Mesenchymal stem cell (in vitro differentiated cells and primary cell): ENCODE data around the gene DOP1A.

Experiments used
- DNase-seq: peaks from one replicate; pipeline ENCODE4 v3.0.0-alpha.2; 2013
- H2AFZ ChIP-seq: one replicate; pipeline ENCODE4 v1.6.1; 2013; ENCODE audit warnings: low read depth, mild to moderate bottlenecking, control low read depth, inconsistent platforms, low read length, moderate library complexity
- H2AK5ac ChIP-seq: 2 replicates; pipeline ENCODE4 v1.6.1; 2013; ENCODE audit warnings: low read length, moderate library complexity, mild to moderate bottlenecking, inconsistent platforms; ENCODE audit not compliant: severe bottlenecking
- H2BK120ac ChIP-seq: one replicate; pipeline ENCODE4 v1.6.1; 2013; ENCODE audit warnings: low read depth, mild to moderate bottlenecking, inconsistent platforms, low read length, moderate library complexity
- H2BK12ac ChIP-seq, 2 experiments: one replicate each; pipeline ENCODE4 v1.6.1; 2013; ENCODE audit warnings: inconsistent platforms in 2 of 2, low read length in 2 of 2, mild to moderate bottlenecking in 2 of 2, moderate library complexity in 2 of 2, control low read depth in 1 of 2
- H2BK15ac ChIP-seq: one replicate; pipeline ENCODE4 v1.6.1; 2013; ENCODE audit warnings: mild to moderate bottlenecking, low read depth, inconsistent platforms; ENCODE audit not compliant: poor library complexity, severe bottlenecking
- H2BK5ac ChIP-seq: 2 replicates; pipeline ENCODE4 v1.6.1; 2013; ENCODE audit warnings: low read depth, mild to moderate bottlenecking, low read length, control low read depth, inconsistent platforms; ENCODE audit not compliant: poor library complexity, severe bottlenecking
- H3K14ac ChIP-seq, 2 experiments: one replicate each; pipeline ENCODE4 v1.6.1; 2013; ENCODE audit warnings: inconsistent platforms in 2 of 2, low read length in 2 of 2, control low read depth in 1 of 2, mild to moderate bottlenecking in 1 of 2, moderate library complexity in 1 of 2
- H3K18ac ChIP-seq, 2 experiments: one replicate each; pipeline ENCODE4 v1.6.1; 2013; ENCODE audit warnings: inconsistent platforms in 2 of 2, low read length in 2 of 2, control low read depth in 1 of 2, low read depth in 1 of 2, mild to moderate bottlenecking in 1 of 2
- H3K23ac ChIP-seq, 2 experiments: one replicate each; pipeline ENCODE4 v1.6.1; 2013; ENCODE audit warnings: inconsistent platforms in 2 of 2, low read length in 2 of 2, mild to moderate bottlenecking in 2 of 2, moderate library complexity in 2 of 2, control low read depth in 1 of 2
- H3K27ac ChIP-seq: 2 replicates; pipeline ENCODE4 v1.5.1; 2013; ENCODE audit warnings: mild to moderate bottlenecking, moderate library complexity, low read length, control low read depth, inconsistent platforms; ENCODE audit not compliant: poor library complexity, severe bottlenecking
- H3K27me3 ChIP-seq, 2 experiments: 2 replicates each; pipeline versions ENCODE4 v1.6.1 to v1.7.0; 2013; ENCODE audit warnings: low read length in 2 of 2, mild to moderate bottlenecking in 2 of 2, moderate library complexity in 2 of 2, control low read depth in 1 of 2, inconsistent platforms in 1 of 2; ENCODE audit not compliant: control insufficient read depth in 1 of 2, insufficient read depth in 1 of 2
- H3K36me3 ChIP-seq, 2 experiments: 2 replicates each; pipeline versions ENCODE4 v1.6.1 to v1.7.0; 2013; ENCODE audit warnings: low read length in 2 of 2, control low read depth in 1 of 2, inconsistent platforms in 1 of 2, low read depth in 1 of 2, mild to moderate bottlenecking in 1 of 2; ENCODE audit not compliant: insufficient read depth in 2 of 2, control insufficient read depth in 1 of 2
- H3K4ac ChIP-seq, 2 experiments: one replicate each; pipeline ENCODE4 v1.6.1; 2013; ENCODE audit warnings: inconsistent platforms in 2 of 2, low read length in 2 of 2, mild to moderate bottlenecking in 2 of 2, moderate library complexity in 2 of 2, control low read depth in 1 of 2, low read depth in 1 of 2
- H3K4me1 ChIP-seq: 2 replicates; pipeline ENCODE4 v1.6.1; 2013; ENCODE audit warnings: low read depth, low read length, control low read depth; ENCODE audit not compliant: control insufficient read depth, insufficient read depth
- H3K4me2 ChIP-seq: 2 replicates; pipeline ENCODE4 v1.6.1; 2013; ENCODE audit warnings: low read length, mild to moderate bottlenecking, inconsistent platforms; ENCODE audit not compliant: poor library complexity, severe bottlenecking
- H3K4me3 ChIP-seq, 2 experiments: 2 replicates each; pipeline versions ENCODE4 v1.5.1 to v1.7.0; 2013; ENCODE audit warnings: low read length in 2 of 2, mild to moderate bottlenecking in 2 of 2, control low read depth in 1 of 2, low read depth in 1 of 2; ENCODE audit not compliant: insufficient read depth in 1 of 2
- H3K79me1 ChIP-seq: replicated peaks from 2 replicates; pipeline ENCODE4 v1.6.1; 2013; ENCODE audit warnings: mild to moderate bottlenecking, control low read depth, low read length, inconsistent platforms; ENCODE audit not compliant: poor library complexity, severe bottlenecking
- H3K9ac ChIP-seq: 2 replicates; pipeline ENCODE4 v1.7.0; 2013; ENCODE audit warnings: mild to moderate bottlenecking, low read length, moderate library complexity
- H3K9me3 ChIP-seq: 2 replicates; pipeline ENCODE4 v1.7.0; 2013; ENCODE audit warnings: mild to moderate bottlenecking, low read length; ENCODE audit not compliant: control insufficient read depth
- H4K8ac ChIP-seq: one replicate; pipeline ENCODE4 v1.6.1; 2013; ENCODE audit warnings: inconsistent platforms, mild to moderate bottlenecking, low read length, moderate library complexity
- H4K91ac ChIP-seq: one replicate; pipeline ENCODE4 v1.6.1; 2013; ENCODE audit warnings: mild to moderate bottlenecking, low read length, inconsistent platforms
- WGBS: methylation state at CpG from one replicate; pipeline ENCODE4 v1.1.7; 2013; ENCODE audit warnings: mixed read lengths; 5-methylcytosine and 5-hydroxymethylcytosine counted together

Gene DOP1A

DNA sequence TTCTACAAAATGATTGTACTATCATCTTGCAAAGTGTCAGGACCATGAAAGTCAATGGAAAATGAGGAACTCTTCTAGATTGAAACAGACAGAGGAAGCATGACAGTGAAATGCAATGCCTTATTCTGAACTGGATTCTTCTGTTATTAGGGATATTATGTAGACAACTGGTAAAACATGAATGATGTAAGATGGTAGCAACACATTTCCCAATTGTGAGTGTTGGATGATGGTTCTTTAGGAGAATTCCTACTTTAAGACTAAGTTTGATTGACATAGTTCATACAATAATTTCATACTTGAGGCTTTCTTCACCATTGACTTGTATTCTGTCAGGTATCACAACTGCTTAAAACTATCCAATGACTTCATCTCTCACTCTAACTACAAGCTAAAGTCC is 6.3 kb upstream of the DOP1A start:
- Histone ChIP-seq H2BK120ac (no peak overlapping the region), H4K91ac (no peak overlapping the region), H3K18ac (no peak overlapping the region), H3K9me3 (no peaks in the 10 kb centered on the region), H3K36me3 (peaks cover 3 to 13% of the 10 kb centered on the region in 2 experiments), H3K23ac (no peak overlapping the region), H3K27me3 (no peaks in the 10 kb centered on the region), H3K9ac (no peak overlapping the region), H3K27ac (no peak overlapping the region), H3K4ac (no peak overlapping the region), H3K4me1 (peaks cover 3% of the 10 kb centered on the region), H3K4me2 (no peak overlapping the region), H4K8ac (no peak overlapping the region), H2AK5ac (peak overlapping the region; percentile 87), H3K4me3 (no peak overlapping the region), H3K79me1 (peaks cover 23% of the 10 kb centered on the region), H2BK12ac (no peak overlapping the region), H2BK15ac (no peak overlapping the region), H2AFZ (no peak overlapping the region), H2BK5ac (no peak overlapping the region), H3K14ac (no peak overlapping the region)
- DNase-seq, result no peak

- H3K27me3 ChIP-seq, result no peaks in the 10 kb centered on the region
- no peaks in the 10 kb centered on the region for H3K9me3 ChIP-seq
- H3K14ac ChIP-seq, result no peak overlapping the region
- no peak overlapping the region for H3K27ac ChIP-seq
- no peak overlapping the region for H3K9ac ChIP-seq
- no peak overlapping the region for H2BK15ac ChIP-seq
- H3K18ac ChIP-seq, result no peak overlapping the region
- no peak overlapping the region for H2BK120ac ChIP-seq
- peaks cover 23% of the 10 kb centered on the region for H3K79me1 ChIP-seq
- no peak overlapping the region for H2BK5ac ChIP-seq
- H3K4me2 ChIP-seq, result no peak overlapping the region
- no peak overlapping the region for H2AK5ac ChIP-seq
- H3K4me1 ChIP-seq, result peaks cover 3% of the 10 kb centered on the region
- no peak overlapping the region for H2AFZ ChIP-seq
- 95% methylated on average over 1 of the region's 1 CpG for WGBS
- H2BK12ac ChIP-seq, result no peak overlapping the region
- H3K4ac ChIP-seq, result no peak overlapping the region
- peaks cover 3% of the 10 kb centered on the region in 2 experiments for H3K36me3 ChIP-seq
- H3K23ac ChIP-seq, result no peak overlapping the region
- no peak overlapping the region for H4K8ac ChIP-seq
- no peak for DNase-seq
- H4K91ac ChIP-seq, result no peak overlapping the region
- H3K4me3 ChIP-seq, result no peak overlapping the region
Measured at GRCh38 chr6:83062225-83062624, 5.2 kb upstream of the DOP1A start.

DNA sequence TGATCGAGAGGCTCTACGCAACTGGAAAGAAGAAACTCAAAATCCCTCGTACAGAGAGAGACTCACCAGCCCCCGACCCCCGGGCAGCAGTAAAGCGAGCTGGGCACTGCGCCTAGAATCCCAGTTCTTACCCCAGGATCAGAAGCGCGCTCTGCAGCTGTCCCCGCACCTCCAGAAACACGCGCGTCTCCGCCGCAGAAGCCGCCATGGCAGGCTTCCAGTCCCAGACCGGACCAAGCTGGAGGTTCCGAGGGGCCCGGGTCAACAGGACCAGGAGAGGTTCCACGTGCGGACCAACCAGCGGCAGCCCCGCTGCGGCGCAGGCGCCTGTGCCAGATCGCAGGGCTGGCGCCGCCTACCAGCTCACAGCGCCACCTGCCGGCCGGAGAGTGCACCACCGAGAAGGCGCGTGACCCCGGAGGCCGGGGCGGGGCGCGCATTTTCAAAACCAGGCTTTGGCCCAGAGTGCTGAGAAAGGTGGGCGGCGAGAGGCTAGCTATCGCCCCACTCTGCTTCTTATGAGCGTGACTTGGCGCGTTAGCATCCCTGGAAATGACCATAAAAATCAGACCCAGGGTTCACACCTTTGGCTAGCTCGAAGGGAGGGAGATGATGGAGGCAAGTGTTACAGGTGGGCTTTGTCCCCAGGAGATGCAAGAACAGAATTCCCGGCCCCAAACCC is 1.8 kb upstream of the DOP1A start, which contains the start of gene UBE3D:
Gene UBE3D, minus strand, starts transcription at position 331 of the 682 bp plus-strand sequence. Its CDS starts 123 bp downstream, at position 208.
- H4K8ac ChIP-seq, result peak within 1 kb of the TSS; percentile 69
- peak within 1 kb of the TSS; percentile 61 to 96 for H3K18ac ChIP-seq
- peaks cover 3% of the 10 kb centered on the region for H3K4me1 ChIP-seq
- peak within 1 kb of the TSS; percentile 91 for H3K9ac ChIP-seq
- no peaks in the 10 kb centered on the region for H3K27me3 ChIP-seq
- peak within 1 kb of the TSS; percentile 79 for H2BK5ac ChIP-seq
- no peaks in the 10 kb centered on the region for H3K36me3 ChIP-seq
- H3K79me1 ChIP-seq, result peaks cover 10% of the 10 kb centered on the region
- H3K4me3 ChIP-seq, result peak within 1 kb of the TSS; percentile 91 to 96
- DNase-seq, result peak; percentile 89
- H2BK15ac ChIP-seq, result peak within 1 kb of the TSS; percentile 80
- H4K91ac ChIP-seq, result peak within 1 kb of the TSS; percentile 59
- peak within 1 kb of the TSS; percentile 59 for H2BK120ac ChIP-seq
- peak within 1 kb of the TSS; percentile 93 for H2AFZ ChIP-seq
- H2AK5ac ChIP-seq, result no peak within 1 kb of the TSS
- peak within 1 kb of the TSS in 1 of 2 experiments; percentile 83 for H3K14ac ChIP-seq
- no peak within 1 kb of the TSS for H3K23ac ChIP-seq
- peak within 1 kb of the TSS; percentile 38 for H3K27ac ChIP-seq
- no peak within 1 kb of the TSS for H2BK12ac ChIP-seq
- WGBS, result 4% methylated on average over 48 of the region's 48 CpGs
- H3K4me2 ChIP-seq, result peak within 1 kb of the TSS; percentile 90
- peak within 1 kb of the TSS in 1 of 2 experiments; percentile 73 for H3K4ac ChIP-seq
- H3K9me3 ChIP-seq, result no peaks in the 10 kb centered on the region

DNA sequence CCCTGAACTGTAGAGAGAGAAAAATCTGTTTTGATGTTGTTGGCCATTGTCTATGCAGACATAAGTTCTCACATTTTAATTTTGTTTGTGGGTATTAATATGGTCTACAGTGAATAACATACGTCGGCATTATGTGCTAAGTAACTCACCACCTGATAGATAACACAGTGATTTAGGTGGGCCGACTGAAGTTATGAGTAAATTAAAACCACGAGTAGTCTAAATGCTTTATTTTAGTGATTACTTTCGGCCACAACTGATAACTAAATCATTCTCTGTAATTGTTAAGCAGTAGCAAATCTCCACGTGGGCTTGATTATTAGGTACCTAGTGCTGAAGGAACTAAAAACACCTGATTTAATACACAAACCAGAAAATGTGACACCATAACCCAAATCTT is 1.1 kb downstream of the DOP1A start:
- H3K4ac ChIP-seq, result no peak overlapping the region
- H3K4me1 ChIP-seq, result peaks cover 3% of the 10 kb centered on the region
- peak overlapping the region; percentile 57 for H3K4me2 ChIP-seq
- no peak overlapping the region for H3K27ac ChIP-seq
- no peak overlapping the region for H3K18ac ChIP-seq
- no peaks in the 10 kb centered on the region for H3K36me3 ChIP-seq
- no peak overlapping the region for H3K23ac ChIP-seq
- no peak overlapping the region for H2AFZ ChIP-seq
- H2BK120ac ChIP-seq, result no peak overlapping the region
- no peak overlapping the region for H2BK15ac ChIP-seq
- H3K27me3 ChIP-seq, result no peaks in the 10 kb centered on the region
- DNase-seq, result no peak
- no peaks in the 10 kb centered on the region for H3K9me3 ChIP-seq
- no peak overlapping the region for H3K14ac ChIP-seq
- H2BK12ac ChIP-seq, result no peak overlapping the region
- peak overlapping the region in 1 of 2 experiments; percentile 94 for H3K4me3 ChIP-seq
- no peak overlapping the region for H4K91ac ChIP-seq
- WGBS, result 79% methylated on average over 2 of the region's 6 CpGs
- no peak overlapping the region for H4K8ac ChIP-seq
- peak overlapping the region; percentile 93 for H3K9ac ChIP-seq
- no peak overlapping the region for H2AK5ac ChIP-seq
- H2BK5ac ChIP-seq, result no peak overlapping the region
- peaks cover 15% of the 10 kb centered on the region for H3K79me1 ChIP-seq
